Colon (tissue), 2 donors: ENCODE data around the gene PEPD.

Source experiments
- FAIRE-seq: peaks from 2 replicates; lab custom pipeline; 2012; peaks lifted over from hg19 to GRCh38; lab: Jason Lieb, UNC
- donor health status: control.
- donor health status: control.

Gene PEPD

DNA sequence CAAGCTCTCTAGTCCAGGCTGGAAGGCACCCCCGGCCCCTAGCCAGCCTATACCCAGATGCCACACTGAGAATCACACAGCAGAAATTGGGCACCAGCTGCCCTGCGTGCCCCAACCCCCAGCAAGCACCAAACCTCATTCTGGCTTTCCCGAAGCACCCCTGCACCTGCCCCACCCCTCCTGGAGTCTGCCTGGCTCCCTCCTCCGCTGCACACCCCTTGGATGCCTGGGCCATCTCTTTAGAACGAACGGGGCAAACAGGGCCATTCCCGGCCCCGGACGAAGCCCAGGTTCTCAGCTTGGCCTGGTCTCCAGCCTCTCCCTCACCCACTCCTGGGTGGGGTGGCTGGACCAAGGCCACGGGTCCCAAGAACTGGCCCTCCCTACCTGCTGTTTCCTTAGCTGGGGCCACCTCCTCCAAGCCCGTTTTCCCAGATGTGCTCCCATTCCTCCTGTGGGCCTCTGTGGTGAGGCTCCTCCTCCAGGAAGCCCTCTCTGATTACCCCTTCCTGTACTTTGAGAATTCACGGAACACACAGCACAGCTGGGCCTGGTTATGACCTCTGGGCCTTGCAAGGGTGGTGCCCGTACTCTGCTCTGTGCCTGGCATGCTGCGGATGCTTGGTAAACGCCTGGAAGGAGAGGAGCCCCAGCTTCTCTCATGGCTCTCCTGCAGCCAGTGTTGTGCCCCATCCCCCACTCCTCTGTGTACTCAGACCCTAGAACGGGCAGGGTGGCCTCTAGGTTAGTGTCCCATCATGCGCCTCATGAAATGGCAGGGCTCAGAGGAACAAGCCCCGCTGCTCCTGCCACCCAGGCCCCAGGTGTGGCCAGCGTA is 126.6 kb downstream of the PEPD start:
- FAIRE-seq = no peak

- FAIRE-seq = no peak
Observed at GRCh38 chr19:33394006-33394722, 127.4 kb downstream of the PEPD start.

DNA sequence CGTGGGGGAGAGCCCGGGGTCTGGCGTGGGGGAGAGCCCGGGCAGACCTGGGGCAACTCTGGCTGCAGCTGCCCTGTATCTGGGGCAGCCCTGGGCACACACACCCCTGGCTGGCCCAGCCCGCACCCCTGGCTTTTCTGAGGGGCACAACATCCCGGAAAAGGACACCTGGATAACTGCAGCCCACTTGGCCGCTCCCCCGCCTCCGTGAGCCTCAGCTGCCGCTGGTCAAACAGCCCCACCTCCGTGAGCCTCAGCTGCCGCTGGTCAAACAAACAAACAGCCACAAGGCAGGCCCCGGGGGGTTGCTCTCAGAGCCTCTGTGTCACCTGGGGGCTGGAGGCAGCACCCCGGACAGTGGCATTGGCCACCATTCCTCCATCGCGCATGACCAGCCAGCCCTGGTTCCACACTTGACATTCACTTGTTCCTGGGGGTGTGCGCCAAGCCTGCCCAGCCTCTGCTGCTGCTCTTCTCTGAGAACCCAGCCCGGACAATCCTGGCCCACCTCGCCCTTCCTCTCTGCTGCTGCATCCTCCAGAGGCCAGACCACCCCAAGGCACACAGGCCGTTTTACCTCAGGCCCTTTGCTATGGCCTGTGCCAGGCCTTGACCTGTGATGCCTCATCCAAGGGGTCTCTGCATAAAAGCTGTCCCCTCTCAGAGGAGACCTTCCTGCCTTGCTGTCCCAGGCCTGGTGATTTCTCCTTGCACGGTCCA is 128.1 kb downstream of the PEPD start:
- FAIRE-seq = no peak

DNA sequence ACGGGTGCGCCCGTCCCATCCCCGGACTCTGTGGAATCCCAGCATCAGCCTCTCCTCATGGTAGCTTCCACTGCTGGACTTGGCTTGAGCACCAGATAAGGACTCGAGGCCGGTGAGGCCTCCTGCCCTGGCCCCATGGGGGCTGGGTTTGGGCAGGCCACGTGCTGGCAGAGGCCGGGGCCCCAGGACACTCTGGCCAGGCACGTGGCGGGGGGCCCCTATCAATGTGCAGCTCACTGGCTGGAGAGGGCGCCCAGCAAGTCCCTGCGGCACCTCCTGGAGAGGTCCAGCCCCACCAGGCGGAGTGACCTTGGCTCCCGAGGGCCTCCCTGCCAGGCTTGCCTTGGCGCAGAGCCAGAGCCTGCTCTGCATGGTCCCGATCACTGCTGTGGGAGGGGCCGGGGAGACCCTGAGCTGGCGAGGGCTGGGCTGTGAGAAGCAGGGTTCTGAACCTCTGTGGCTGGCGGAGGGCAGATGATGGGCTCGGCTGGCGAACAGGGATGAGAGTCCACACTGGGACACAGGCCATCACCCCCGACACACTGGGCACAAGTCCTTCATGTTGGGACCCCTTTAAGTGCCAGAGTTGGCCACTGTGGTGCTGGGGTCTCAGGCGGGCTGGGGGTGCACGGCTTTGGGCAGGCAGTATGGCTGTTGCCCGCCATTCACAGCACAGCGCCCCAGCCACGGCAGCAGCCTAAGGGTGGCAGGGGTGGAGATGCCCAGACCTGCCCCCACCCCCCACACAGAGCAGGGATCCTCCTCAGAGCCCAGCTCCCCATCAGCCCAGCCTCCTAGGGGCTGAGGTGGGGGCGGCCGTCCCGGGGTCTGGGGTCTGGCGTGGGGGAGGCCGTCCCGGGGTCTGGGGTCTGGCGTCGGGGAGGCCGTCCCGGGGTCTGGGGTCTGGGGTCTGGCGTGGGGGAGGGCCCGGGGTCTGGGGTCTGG is 129.0 kb downstream of the PEPD start:
- FAIRE-seq = no peak

DNA sequence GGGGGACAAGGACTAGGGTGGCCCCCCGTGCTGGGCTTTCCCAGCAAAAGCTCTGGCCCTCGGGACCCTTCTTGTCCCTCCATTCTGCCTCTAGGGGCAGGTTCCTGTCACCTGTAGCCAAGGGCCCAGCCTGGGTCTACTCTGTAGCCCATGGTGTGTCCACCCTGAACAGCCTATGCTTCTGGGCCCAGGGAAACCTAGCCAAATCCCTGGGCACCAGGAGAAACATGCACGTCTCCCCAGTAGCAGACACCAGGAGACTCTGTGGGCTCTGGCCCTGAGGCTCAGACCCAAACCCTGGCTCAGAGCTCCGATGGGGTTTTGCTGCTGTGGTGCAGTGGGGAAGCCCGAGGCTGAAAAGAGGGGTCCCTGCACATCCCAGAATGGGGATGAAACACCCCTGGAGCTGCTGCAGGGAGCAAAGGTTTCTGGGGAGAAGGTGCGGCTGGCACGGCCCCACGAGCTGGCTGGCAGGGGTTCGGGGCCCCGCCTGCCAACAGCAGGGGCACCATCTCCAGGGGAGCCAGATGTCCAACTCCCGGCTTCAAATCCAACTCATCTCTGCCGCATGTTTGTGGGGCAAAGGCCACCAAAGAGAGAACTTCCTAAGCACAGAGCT is 129.9 kb downstream of the PEPD start:
- no peak for FAIRE-seq

GRCh38 chr19:33390908-33391630 is 130.5 kb downstream of the PEPD start:
- FAIRE-seq = no peak

- FAIRE-seq = no peak
Observed at GRCh38 chr19:33390101-33390907, 131.3 kb downstream of the PEPD start.

- no peak for FAIRE-seq
Observed at GRCh38 chr19:33389421-33390100, 132.0 kb downstream of the PEPD start.

GRCh38 chr19:33388725-33389420 is 132.7 kb downstream of the PEPD start:
- no peak for FAIRE-seq

GRCh38 chr19:33388231-33388724 is 133.3 kb downstream of the PEPD start:
- no peak for FAIRE-seq

DNA sequence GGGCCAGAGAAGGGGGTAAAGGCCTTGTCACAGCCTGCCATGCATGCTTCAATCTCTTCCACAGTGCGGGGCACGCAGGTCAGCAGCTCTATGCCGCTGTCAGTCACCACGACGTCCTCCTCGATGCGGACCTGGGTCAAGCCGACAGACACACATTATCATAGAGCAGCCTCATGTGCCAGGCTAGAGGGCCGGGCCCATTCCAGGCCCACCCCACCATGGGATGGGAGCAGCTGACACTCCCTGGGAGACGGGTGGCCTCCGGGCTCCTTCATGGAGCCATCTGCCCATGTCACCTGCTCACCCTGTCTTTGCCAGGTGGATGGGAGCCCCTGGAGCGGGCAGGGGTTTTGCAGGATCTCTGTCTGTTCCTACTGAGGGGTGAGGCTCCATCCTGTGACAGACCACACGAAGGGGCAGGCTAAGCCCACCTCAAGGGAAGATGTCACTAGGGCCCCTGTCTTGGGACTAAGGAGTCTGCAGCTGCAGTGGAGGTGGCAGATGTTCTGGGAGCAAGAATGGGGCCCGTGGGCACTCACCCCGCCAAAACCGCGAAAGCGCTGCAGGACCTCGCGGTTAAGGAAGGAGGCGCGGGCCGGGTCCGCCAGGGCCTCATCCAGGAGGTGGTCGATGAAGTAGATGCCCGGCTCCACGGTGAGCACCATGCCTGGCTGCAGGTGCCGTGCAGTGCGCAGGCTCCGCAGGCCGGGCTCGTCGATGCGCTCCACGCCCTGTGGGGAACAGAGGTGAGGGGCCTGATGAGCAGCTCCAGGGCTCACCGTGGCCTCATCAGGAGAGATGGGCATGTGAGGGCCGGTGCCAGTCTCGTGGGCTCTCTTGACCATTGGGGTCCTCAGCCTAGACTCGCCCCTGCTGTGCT is 134.0 kb downstream of the PEPD start:
- no peak for FAIRE-seq

DNA sequence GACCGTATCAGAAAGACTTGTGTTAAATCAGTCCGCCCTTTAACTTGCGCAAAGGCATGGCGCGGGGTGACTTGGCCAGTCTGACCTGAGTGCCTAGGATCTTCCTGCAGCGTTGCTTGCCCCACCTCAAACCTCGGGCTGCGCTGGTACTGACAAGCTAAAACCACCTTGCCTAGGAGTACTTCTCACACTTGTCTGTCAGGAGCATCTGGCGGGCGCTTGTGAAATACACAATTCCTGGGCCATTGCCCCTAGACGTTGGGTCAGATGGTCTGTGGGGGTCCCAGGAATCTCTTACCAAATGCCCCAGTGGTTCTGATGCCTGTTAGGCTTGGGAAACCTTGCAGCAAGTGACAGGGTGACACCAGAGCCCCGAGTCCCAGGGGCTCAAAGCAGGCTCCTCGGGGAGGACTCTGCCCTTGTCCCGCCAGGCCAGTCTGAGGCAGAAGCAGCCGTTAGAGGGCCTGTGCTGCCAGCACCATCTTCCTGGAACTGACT is 135.2 kb downstream of the PEPD start:
- FAIRE-seq = no peak

- FAIRE-seq = no peak
Observed at GRCh38 chr19:33385956-33386355, 135.6 kb downstream of the PEPD start.

DNA sequence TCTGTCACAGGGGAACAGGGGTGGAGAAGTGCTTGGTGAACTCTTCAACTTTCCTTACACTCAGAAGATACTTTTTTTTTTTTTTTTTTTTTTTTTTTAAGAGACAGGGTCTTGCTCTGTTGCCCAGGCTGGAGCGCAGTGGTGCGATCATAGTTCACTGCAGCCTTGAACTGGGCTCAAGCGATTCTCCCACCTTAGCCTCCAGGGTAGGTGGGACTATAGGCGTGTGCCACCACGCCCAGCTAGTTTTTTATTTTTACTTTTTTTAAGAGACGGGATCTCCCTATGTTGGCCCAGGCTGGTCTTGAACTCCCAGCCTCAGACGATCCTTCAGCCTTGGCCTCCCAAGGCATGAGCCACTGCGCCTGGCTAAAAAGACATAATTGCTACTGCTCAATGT is 136.6 kb downstream of the PEPD start:
- FAIRE-seq = no peak

DNA sequence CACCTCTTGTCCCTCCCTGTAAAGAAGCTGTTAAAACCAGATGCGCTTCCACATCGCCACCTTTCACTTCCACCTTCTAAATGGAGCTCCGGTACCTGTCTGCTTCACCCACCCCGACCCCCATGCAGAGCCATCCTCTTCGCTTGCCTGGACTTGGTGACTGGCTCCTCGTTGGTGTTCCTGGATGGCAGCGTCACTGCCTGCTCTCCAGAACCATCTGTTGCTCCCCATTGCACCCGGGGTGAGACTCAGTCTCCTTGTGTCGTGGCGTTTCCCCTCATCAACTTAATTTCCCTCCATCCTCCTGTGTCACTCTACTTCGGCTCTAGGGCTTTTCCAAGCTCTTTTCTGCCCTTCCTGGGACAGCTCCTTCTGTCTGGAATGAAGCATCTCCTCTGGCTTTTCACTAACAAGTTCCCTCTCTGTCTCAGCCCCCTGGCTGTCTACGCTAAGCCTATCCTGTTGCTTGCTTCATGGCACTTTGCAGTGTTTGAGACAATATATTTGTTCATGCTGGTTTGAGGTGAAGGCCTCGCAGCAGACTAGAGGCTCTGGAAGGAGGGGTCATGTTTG is 137.8 kb downstream of the PEPD start:
- FAIRE-seq = no peak

DNA sequence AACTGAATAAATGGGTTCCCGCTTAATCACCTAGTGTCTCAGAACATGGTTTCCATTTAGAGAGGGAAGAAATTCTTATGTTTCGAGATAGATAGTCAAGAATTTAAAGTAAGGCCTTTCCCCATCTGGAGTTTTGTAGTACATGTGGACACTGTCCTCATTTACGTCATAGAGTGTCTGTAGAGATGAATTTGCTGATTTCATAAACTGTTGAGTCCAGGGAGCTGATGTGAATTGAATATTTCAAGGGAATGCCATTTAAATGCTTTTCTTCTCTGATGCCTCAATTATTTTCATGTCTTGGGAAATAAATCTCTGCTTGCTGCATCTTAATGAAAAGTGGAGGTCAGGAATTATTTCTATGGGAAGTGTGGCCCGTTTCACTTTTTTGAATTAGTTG is 138.6 kb downstream of the PEPD start:
- FAIRE-seq = no peak

DNA sequence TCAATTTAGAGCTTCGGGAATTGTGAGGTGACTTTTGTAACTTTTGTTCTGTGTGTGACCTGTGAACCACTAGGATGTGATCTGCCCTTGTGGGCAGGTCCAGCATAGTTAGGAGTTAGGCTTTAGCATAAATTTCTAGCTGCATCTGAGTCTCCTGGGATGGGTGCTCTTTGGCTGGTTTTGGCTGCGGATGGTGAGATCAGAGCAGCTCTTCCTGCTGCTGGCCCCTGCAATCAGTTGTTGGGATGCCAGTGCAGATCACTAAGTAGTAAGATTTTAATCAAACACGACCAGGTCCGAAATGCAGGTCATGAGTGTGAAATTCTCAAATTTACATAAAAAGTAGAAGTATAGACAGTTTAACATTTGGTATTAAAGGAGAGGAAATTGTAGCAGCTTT is 139.6 kb downstream of the PEPD start:
- FAIRE-seq = no peak
